HG03196 (cell line): ENCODE results near the gene ZNHIT3.
"Not testable (repeated sequence)": the region's sequence is repeated elsewhere in the genome, so short reads cannot be mapped to it uniquely, and the experiment has no call there.

Source experiments
- ATAC-seq: cut with Tn5 transposase; IDR thresholded peaks from one replicate; pipeline ENCODE4 v1.9.1; 2021; ENCODE audit not compliant: unreplicated experiment

The ZNHIT3 gene

DNA sequence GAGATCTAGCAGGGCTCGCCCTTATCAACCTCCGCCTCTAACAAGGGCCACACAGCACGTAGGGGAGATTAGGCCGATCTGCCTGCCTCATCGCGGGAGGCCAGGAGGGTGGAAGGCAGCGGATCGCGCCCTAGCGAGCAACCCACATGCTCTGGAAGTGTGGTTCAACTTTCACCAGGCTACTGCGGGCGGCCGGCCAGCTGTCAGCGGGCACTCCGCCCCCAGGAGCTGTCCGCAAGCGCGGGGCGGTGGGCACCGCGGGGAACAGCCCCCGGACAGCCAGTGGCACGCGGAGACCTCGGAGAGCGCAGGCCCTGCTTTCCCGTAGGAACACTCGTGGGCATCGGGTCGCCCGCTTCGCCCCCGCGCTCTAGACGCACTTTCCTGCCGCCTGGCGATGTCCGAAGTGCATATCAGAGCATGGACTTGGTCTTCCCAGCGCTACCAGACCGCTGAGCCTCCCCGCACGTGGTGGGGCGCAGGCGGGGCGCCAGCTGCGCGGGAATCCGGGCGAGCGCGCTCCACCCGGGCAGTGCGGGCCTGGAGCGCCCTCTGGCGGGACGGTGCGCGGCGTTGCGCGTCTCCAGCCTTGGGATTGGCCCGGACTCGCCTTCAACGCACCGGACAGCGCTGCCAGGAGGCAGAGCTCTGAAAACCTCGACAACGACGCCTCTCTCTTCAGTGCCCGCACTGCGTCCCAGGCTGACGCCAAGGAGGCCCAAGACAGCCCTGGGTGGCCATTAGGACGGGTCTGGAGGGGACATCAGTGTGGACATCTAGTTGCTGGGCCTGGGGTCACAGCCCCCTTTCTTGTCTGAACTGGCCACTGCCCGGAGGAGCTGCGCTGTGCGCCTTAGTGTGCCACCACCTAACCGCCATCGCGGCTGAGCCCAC lies 3.6 kb upstream of the ZNHIT3 start:
- no peak for ATAC-seq

DNA sequence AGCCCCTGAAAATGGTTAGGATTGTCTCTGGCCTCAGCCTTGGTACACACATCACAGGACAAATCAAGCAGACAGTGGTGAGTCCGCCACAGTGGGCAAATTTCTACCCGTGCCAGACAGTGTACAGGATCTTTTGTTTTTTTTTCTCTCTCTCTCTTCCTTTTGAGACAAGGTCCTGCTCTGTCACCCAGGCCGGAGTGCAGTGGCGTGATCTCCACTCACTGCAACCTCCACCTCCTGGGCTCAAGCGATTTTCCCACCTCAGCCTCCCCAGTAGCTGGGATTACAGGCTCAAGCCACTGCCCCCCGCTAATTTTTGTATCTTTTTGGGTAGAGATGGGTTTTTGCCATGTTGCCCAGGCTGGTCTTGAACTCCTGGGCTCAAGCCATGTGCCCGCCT lies 2.5 kb upstream of the ZNHIT3 start:
- not testable (repeated sequence) for ATAC-seq

DNA sequence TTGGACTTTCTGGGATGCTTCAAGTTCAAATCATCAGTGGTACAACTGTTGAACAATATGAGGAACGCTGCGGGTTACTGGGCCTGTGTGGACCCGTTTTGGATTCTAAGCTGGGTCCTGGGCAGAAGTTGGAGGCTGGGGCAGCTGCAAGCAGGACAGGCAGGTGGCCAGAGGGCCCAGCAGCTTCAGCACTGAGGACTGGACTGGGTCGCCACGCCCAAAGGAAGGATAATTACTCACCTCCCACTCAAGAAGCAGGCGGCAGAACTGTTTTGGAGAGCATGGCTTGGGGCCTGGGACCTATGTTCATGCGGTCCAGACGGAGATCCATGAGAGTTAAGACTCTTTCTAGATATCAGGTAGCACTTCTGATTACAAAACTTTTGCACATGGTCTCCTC lies 1.5 kb upstream of the ZNHIT3 start:
- ATAC-seq = no peak

DNA sequence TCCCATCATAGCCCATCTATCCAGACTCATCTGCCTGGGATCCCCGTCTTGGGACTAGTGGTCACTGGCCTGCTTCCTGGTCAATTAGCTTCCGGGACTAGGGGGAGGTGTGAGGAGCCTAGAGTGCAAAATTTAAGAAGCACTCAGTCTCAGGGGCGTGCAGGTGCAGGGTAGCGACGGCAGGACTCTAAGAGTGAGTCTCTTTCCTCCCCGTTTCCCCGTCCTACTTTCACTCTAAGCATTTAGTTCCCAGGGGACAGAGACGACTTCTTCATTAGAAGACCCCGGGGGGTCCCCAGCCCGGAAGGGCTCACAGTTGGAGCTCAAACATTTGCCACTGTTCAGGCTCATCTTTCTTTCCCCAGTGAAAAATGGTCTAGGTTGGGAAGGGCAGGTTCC lies 677 bp upstream of the ZNHIT3 start:
- peak; percentile 10 for ATAC-seq

DNA sequence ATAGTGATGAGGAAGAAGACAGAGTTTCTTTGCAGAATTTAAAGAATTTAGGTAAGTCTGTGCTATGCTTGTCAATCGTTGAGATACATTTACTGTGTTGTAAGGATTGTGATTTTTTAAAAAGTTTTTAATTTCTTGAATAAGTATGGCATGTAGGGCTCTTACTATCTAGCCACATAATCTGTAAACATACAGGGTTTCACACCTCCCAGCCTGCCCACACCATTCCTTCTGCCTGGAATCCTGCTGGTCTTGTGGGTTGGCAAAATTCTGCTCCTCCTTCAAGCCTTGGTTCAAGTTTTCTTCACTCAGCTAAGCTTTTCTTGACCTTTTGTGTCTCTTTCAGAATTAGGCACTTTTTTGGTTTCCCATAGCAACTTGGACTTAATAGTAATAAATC lies 7.5 kb downstream of the ZNHIT3 start:
- ATAC-seq = no peak

DNA sequence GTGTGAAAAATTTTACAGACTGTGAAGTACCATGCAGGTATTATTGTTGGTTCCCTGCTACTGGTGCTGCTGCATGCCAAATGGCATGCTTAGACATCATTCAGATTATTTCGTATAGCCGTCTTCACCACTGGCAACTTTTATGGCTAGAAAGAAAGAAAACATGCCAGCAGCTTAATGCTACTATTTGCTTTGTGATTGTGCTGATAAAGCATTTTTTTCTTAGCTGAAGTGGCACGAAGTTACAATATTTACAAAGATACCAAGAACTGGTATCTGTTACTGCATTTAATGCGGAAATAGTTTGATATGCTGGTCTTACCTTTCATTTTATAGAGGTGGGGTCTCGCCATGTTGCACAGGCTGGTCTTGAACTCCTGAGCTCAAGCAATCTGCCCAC lies 8.2 kb downstream of the ZNHIT3 start:
- ATAC-seq = no peak

DNA sequence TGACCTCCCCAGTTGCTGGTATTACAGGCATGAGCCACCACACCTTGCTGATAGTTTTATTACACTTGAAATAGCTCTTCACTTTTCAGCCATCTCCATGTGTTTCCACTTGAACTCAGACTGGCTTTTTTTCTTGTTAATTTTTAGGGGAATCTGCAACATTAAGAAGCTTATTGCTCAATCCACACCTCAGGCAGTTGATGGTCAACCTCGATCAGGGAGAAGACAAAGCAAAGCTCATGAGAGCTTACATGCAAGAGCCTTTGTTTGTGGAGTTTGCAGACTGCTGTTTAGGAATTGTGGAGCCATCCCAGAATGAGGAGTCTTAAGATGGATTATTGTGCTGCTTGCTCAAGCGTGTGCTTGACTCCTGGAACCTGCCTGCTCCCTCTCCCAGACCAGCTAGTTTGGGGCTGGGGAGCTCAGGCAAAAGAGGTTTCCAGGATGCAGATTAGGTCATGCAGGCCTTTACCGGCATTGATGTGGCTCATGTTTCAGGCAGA lies 8.6 kb downstream of the ZNHIT3 start:
- no peak for ATAC-seq

DNA sequence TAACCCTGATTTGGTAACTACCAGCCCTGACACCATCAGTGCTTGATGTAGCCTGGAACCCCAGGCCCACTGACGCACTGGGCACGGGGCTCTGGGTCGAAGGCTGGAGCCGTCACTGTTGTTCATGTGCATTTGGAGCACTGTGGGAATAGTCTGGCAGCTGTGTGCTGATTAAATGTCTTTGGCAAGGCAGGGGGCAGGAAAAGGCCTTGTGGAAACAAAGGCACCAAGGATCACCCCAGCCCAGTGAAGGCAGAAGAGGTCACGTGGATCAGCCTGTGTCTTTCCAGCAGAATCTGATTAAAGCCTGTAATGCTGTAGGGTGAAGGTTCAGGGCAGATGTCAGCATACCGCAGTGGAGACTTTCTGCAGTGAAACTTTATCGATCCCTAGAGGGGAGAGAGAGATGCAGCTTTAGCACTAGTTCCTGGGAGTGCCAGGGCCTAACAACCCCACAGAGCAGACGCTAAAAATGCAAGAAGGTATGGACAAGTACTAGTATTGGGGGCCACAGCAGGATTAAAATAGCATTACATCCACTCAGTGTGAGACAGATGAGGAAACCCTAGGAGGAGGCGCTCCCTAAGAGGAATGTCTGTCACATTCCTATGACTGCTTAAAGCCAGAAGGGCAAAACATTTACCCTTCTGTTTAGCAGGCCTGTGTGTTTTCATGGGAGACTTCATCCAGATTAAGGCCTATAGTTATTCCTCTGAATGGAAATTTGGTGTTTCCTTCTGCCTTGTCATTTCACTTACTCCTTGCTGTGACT lies 9.7 kb downstream of the ZNHIT3 start:
- no peak for ATAC-seq

DNA sequence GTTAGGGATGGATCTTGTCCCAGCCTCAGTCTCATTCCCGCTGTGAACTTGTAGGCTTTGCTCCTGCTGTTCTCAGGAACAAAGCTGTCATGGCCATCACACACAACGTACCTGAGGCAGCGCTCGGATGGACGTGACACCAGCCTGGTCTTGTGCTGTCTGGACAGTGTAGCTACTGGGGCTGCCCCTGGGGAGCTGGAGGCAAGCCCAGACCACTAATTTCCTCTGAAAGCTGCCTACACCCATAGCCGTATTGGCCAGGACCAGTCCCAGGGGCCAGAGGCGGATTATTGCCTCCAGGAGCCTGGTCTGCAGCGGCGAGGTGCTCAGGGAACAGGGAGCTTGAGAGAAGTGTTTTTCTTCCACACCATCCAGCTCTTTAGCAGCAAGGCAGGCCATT lies 11.7 kb downstream of the ZNHIT3 start:
- ATAC-seq = no peak

DNA sequence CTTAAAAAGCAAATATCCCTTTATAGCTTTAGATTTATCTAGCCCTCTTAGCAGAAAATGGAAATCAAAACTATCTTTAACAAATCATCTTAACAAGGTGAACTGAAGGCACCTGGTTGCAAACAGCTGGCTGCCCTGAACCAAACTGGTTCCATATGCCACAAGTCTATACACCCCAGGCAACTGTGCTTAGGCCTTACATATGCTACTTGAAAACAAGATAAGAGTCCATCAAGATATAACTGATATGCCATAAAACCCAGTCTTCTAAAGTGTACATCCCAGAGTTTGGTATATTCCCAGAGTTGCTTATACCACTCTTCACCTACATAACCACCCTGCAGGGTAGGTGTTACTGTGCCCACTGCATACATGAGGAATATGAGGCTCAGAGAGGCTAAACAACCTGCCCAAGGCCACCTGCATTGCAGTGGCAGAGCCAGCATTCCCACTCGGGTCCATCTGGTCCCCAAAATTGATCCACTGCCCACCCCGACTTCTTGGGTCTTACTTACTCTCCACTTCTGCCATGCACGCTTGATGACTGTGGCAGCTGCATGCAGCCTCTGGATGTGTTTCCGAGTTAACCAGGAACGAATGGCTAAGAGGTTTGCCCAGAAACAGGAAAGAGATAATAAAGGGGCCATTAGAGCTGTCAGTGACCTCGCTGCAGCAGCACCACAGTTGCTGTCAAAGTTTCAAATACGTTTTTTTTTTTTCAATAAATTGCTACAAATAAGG lies 12.2 kb downstream of the ZNHIT3 start:
- ATAC-seq = no peak

DNA sequence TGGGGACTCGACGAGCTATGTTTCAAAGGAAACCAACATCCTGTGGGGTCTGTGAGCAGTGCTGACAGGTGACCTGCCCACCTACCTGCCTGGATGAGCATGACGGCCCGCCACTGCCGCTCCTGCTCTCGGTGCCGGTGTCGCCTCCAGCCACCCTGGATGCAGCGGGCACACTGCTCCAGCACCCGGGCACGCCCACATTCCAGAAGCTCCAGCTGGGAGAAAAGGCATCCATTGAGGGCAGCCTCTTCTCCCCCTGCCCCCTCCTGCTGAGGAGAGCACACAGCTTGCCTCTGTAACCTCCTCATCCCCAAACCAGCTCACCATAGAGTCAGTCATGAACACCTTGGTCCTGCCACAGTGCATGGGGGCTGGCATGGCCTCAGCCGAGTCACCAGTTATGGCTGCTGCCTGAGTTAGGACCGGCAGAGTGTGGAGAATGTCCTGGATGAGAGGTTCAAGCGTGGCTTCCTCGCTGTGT lies 14.3 kb downstream of the ZNHIT3 start:
- no peak for ATAC-seq

DNA sequence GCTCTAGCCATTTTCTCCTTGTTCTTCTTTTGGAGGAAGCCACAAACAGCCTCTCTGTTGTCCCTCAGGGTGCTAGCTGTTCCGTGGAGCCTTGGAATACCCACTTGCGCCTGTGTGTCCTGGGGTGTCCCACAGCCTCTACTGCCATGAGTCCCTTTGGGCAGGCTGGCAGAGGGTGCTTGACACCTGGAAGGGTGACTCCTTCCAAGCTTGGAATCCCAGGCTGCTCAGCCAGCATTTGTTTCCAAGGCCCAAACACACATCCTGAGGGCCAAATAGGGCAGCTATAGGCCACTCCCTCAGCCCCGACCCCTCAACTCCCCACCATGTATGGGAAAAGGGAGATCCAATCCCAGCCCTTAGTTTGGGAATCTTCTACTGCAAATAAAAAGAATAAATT lies 14.9 kb downstream of the ZNHIT3 start:
- ATAC-seq = no peak

DNA sequence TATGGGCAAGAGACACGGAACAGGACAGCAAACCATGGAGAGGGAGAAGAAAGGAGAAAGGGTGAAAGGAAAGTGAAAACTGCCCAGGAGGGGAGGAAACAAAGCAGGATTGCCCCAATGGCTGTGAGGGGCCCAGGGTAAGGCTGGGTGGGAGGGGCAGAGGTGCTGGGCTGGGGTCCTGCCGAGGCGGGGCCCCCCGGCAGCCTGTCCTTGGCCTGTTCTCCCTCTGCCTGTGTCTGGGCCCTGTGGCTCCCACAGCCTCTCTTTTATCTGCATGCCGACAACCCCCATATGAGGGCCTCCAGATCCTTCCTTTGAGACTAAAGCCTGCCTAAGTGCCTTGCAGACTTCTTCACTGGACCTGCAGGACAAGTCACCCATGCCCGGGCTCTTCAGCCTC lies 15.5 kb downstream of the ZNHIT3 start:
- no peak for ATAC-seq

DNA sequence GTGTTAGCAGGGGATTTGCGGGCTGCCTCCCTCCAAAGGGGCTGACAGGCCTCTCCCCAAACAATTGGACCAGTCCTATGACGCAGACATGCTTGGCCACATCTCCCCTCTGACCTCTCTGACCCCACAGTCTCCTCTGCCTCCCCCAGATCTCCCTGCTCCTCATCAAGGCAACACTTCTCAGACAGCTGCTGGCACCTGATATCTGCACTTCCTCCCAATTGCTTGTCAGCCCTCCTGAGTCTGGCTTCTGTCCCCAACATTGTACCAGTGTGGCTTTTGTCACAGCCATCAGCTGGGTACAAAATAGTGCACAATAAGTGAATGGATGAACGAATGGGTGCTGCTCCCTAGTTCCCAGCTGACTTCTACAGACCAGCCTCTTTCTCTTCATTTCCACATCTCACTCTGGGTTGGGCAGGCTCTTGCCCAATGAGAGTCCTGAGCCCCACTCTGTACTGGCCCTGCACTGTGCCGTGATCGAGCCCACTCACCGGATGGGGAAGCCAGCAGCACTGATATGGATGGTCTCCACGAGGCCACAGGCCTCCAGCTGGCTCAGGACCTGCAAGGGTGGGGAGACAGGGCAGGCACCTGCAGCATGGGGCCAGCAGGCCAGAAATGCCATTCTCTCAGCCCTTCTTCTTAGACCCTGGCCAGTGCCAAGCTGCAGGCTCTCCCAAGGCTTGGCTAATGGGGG lies 17.1 kb downstream of the ZNHIT3 start:
- ATAC-seq = no peak

DNA sequence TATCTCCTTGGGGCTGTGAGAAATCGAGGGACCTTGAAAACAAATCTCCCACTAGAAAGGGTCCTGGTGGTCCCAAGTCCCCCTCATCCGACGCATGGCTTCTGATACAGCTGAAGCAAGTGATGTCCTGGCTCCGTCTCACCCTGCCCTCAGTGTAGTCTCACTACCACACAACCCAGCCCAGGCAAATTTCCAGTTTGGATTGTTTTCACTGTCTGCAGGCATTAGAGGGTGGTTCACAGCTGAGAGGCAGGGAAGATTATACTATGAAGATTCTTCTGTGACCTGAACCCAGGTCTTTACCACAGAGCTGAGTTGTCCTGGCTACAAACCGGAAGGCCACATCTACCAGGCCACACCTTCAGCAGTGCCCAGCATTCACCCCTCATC lies 17.7 kb downstream of the ZNHIT3 start:
- ATAC-seq = no peak

DNA sequence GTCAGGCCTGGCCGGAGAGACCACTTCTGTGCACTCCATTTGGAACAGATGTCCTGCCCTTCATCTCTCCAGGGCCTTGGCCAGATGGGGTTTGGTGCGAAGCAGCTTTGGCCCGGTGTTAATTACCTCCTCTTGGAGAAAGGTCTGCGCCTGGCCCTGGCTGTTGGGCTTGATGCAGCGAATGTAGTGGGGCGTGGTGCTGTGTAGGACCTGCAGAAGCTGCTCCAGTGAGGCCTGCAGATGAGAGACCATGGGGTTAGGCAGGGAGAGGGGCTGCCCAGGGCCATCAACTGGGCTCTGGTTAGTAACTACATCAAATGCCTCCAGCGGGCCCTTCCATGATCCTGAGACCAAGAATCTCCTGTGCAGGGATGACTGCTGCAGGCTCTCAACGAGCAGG lies 18.7 kb downstream of the ZNHIT3 start:
- ATAC-seq = no peak

DNA sequence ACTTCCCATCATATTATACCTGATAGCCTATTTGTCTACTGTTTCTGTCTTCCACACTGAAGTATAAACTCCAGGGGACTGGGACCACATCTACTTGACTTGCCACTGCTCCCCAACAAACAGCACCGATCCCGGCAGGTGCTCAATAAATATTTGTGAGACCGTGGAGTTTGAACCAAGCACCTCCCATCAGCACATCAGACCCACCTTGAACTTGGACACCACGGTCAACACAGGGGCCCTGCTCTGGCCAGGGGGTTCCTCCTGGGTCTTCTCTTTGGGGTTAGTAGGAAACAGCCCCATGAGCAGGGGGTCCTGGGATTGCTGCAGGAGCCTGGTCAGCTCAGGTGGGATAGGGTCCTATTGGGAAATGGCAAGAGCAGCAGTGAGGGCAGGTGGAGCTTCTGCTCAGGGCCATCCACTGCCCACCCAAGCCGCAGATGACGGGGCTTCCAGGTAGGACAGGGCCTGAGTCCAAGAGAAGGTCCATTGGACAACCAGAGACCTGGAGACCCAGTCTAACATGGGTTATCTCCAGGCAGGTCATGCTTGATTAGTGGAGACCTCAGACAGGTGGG lies 19.9 kb downstream of the ZNHIT3 start:
- no peak for ATAC-seq

DNA sequence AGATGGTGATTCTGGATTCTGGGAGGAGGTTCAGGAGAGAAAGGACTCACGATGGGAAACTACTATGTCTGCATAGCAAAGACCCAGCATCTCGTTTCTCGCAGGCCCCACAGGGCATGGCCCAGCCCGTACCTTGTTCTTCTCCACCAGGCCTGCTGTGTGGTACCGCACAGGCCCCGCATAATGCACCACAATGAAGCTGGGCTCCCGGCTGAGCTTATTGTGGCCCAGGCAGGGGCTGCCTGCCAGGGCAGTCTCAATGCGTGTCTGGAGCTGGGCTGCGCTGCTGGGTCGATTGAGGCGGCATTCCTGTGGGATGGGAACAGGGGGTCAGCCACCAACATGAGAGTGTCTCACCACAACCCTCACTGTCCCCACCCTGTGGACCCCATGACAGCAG lies 20.4 kb downstream of the ZNHIT3 start:
- no peak for ATAC-seq

DNA sequence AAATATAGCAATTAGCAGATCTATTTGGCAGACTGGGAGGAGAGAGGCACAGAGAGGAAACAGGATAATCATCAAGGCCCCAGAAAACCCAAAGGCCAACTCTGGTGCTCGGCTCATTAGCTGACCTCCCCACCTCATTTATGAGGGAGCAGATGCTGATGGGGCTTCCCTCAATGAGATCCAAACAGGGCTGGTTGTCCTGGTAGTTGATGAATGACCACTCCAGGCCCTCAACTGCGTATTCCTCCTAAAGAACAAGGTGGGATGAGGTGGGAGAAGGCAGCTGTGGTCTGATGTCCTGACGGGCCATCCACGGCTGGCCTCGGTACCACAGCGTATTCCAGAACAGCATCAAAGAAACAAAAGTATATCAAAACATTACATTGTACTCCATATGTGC lies 20.8 kb downstream of the ZNHIT3 start:
- ATAC-seq = no peak

DNA sequence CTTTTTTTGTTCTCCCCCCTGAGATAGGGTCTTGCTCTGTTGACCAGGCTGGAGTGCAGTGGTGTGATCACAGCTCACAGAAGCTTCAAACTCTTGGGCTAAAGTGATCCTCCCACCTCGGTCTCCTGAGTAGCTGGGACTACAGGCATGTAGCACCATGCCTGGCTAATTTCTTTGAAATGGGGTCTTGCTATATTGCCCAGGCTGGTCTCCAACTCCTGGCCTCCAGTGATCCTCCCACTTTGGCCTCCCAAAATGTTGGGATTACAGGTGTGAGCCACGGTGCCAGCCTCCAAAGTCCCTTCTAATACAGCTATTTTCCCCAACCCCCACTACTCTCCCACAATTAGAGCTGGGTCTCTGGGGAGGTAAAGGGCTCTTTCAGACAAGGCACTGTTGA lies 22.0 kb downstream of the ZNHIT3 start:
- not testable (repeated sequence) for ATAC-seq
